ENCODE results near the gene PON2. TPM values are rescaled to one million over a fixed set of nuclear protein-coding genes. Genes with fewer than 3 reads are reported as not detected.

PON2 gene
- polyA plus RNA-seq, 1 experiment, result 51.5 TPM

- ChIA-PET CTCF (no interaction called here), POLR2A (no interaction called here)
- no peak for DNase-seq (ENCODE audit: low read depth)
- H3K4me3 ChIP-seq (ENCODE audit: low read depth, low read length), result no peak overlapping the region
- no peak for TF ChIP-seq CTCF (IDR thresholded peaks at IDR 0.05; ENCODE audit: insufficient read depth, low read depth, low read length)
- H3K36me3 ChIP-seq (ENCODE audit: control insufficient read depth, insufficient read depth, low read length), result no peaks in the 10 kb centered on the region
- H3K27me3 ChIP-seq (ENCODE audit: control insufficient read depth, insufficient read depth, low read length), result no peaks in the 10 kb centered on the region
These were observed 69.7 kb downstream of the PON2 start for GRCh38 chr7:95365151-95365550.

- Histone ChIP-seq H3K27me3 (ENCODE audit: control insufficient read depth, insufficient read depth, low read length) (no peaks in the 10 kb centered on the region), H3K4me3 (ENCODE audit: low read depth, low read length) (no peak overlapping the region), H3K36me3 (ENCODE audit: control insufficient read depth, insufficient read depth, low read length) (no peaks in the 10 kb centered on the region)
- no peak for DNase-seq (ENCODE audit: low read depth)
- CTCF ChIA-PET, result interaction anchor here (1.0 to 1.5 kb wide), 3 partner anchors 10 to 120 kb away, joined by 3 to 10 read pairs (median 4); no protein-coding TSS in a partner anchor
- peak; percentile 8; the same call in 1 of the 2 replicates for TF ChIP-seq CTCF (IDR thresholded peaks at IDR 0.05; ENCODE audit: insufficient read depth, low read depth, low read length)
- POLR2A ChIA-PET, result no interaction called here
These were observed 77.2 kb downstream of the PON2 start for GRCh38 chr7:95357623-95358022.

Other genes starting within 250 kb of the PON2 start
- gene PON1, start 110.5 kb downstream of the PON2 start, polyA plus RNA-seq (2011; rRNA removed), result not detected in 2 replicates
- not detected in 2 replicates for gene PON3, start 38.7 kb downstream of the PON2 start, polyA plus RNA-seq (2011; rRNA removed)
- gene ASB4, start 50.9 kb upstream of the PON2 start, polyA plus RNA-seq (2011; rRNA removed), result not detected in 2 replicates
- gene PDK4, start 161.5 kb upstream of the PON2 start, polyA plus RNA-seq (2011; rRNA removed), result 0.05 and 0.18 TPM in 2 replicates

All from BJ (cell line).